ENCODE results near the gene CDH15. TPM values are rescaled to one million over a fixed set of nuclear protein-coding genes. Genes with fewer than 3 reads are reported as not detected.
A peak's percentile ranks its signal among the peaks of the same experiment; 100 is the strongest.

CDH15 gene
- total RNA-seq, 1 experiment from 2014 or later = 0.46 TPM

- no peak for TF ChIP-seq FOXP4 (CRISPR knock-in tag; IDR thresholded peaks at IDR 0.05)
- TF ChIP-seq GABPB1 (CRISPR knock-in tag; IDR thresholded peaks at IDR 0.05) = no peak
- no peak for TF ChIP-seq ESRRA (CRISPR knock-in tag; IDR thresholded peaks at IDR 0.05; ENCODE audit: borderline replicate concordance)
- no peak for TF ChIP-seq MYBL2 (CRISPR knock-in tag; IDR thresholded peaks at IDR 0.05)
- no peak for TF ChIP-seq ZNF281 (CRISPR knock-in tag; IDR thresholded peaks at IDR 0.05)
- TF ChIP-seq ZNF416 (CRISPR knock-in tag; IDR thresholded peaks at IDR 0.05) = no peak
- no peak for TF ChIP-seq ARID4B (CRISPR knock-in tag; IDR thresholded peaks at IDR 0.05; ENCODE audit: borderline replicate concordance)
- no peak for TF ChIP-seq NR2C2 (CRISPR knock-in tag; IDR thresholded peaks at IDR 0.05)
Observed at GRCh38 chr16:89199241-89200123, 27.9 kb downstream of the CDH15 start (continued).

- Mint-ChIP-seq H3K36me3 (no peaks in the 10 kb centered on the region), H3K4me1 (no peaks in the 10 kb centered on the region), H3K4me3 (peak within 1 kb of the TSS; percentile 68), H3K27me3 (ENCODE audit: low read depth) (peaks cover 45% of the 10 kb centered on the region), H3K9me3 (no peaks in the 10 kb centered on the region), H3K27ac (no peak within 1 kb of the TSS)
- ChIA-PET CTCF (interaction anchor here (0.8 to 3.1 kb wide), 3 partner anchors 33 to 463 kb away, joined by 3 to 17 read pairs (median 4); no protein-coding TSS in a partner anchor), POLR2A (interaction anchor here (1.4 to 1.6 kb wide), 2 partner anchors 17 to 27 kb away, joined by 3 to 4 read pairs; partner anchors contain the start of gene ZNF778)
- ATAC-seq (peak; percentile 5), DNase-seq (ENCODE audit: low spot score) (peak; percentile 42)
- no peak for TF ChIP-seq MAX (CRISPR knock-in tag; IDR thresholded peaks at IDR 0.05)
- TF ChIP-seq HMGXB4 (CRISPR knock-in tag; IDR thresholded peaks at IDR 0.05) = no peak
- peak; percentile 40; the same call in 1 of the 2 replicates for TF ChIP-seq PRDM15 (CRISPR knock-in tag; IDR thresholded peaks at IDR 0.05)
- TF ChIP-seq GABPB1 (CRISPR knock-in tag; IDR thresholded peaks at IDR 0.05) = peak; percentile 35; the same call in 1 of the 2 replicates
- no peak for TF ChIP-seq ATF6 (CRISPR knock-in tag; IDR thresholded peaks at IDR 0.05)
- TF ChIP-seq FOXP4 (CRISPR knock-in tag; IDR thresholded peaks at IDR 0.05) = no peak
Observed at GRCh38 chr16:89200124-89200849, 28.7 kb downstream of the CDH15 start, which contains the start of gene SLC22A31. Gene SLC22A31, minus strand, starts transcription at chr16:89200537. Its CDS starts 36 bp downstream, at chr16:89200501.

Data from WTC11 (cell line).